Fibroblast of pulmonary artery (primary cell): ENCODE results near the gene MTUS2.

Source experiments
- DNase-seq: peaks from one replicate; pipeline ENCODE4 v3.0.0-alpha.2; 2010; ENCODE audit warnings: low read depth
- H3K4me3 ChIP-seq: replicated peaks from 2 replicates; pipeline ENCODE4 v1.5.1; 2011; ENCODE audit warnings: low read depth, mild to moderate bottlenecking, control low read depth, low read length, moderate library complexity
- TF ChIP-seq, protein P1 (sequence below): IDR thresholded peaks from 2 replicates; pipeline ENCODE4 v1.5.1; 2011; ENCODE audit warnings: mild to moderate bottlenecking, control low read depth, low read length, inconsistent platforms; ENCODE audit errors: missing control alignments

Gene MTUS2

DNA sequence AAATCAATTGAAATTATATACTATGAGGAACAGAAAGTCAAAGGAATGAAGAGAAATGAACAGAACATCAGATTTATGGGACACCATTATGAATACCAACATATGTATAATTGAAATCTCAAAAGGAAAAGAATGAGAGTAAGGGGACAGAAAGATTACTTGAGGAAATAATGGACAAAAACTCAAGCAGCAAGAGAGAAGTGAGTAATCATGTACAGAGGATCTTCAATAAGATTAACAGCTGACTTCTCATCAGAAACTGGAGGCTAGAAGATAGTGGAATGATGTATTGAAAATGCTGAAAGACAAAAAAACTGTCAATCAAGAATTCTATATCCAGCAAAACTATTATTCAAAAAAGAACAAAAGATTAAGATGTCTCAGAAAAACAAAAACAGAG, 10.4 kb downstream of the MTUS2 start:
- TF ChIP-seq, protein P1, sequence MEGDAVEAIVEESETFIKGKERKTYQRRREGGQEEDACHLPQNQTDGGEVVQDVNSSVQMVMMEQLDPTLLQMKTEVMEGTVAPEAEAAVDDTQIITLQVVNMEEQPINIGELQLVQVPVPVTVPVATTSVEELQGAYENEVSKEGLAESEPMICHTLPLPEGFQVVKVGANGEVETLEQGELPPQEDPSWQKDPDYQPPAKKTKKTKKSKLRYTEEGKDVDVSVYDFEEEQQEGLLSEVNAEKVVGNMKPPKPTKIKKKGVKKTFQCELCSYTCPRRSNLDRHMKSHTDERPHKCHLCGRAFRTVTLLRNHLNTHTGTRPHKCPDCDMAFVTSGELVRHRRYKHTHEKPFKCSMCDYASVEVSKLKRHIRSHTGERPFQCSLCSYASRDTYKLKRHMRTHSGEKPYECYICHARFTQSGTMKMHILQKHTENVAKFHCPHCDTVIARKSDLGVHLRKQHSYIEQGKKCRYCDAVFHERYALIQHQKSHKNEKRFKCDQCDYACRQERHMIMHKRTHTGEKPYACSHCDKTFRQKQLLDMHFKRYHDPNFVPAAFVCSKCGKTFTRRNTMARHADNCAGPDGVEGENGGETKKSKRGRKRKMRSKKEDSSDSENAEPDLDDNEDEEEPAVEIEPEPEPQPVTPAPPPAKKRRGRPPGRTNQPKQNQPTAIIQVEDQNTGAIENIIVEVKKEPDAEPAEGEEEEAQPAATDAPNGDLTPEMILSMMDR: no peak
- DNase-seq: no peak
- H3K4me3 ChIP-seq: no peak overlapping the region

DNA sequence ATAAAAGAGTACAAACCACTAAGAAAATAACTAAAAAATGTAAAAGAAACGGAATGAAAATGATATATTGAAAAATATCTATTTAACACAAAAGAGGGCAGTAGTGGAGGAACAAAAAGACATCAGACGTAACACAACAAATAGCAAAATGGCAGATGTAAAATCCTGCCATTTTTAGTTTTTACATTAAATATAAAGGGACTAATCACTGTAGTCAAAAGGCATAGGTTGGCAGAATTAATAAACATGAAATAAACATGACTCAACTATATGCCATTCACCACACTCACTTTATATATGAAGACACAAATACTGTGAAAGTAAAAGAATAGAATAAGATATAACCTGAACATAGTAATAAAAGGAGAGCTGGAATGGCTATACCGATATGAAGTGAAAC, 11.0 kb downstream of the MTUS2 start:
- no peak overlapping the region for H3K4me3 ChIP-seq
- TF ChIP-seq, protein P1: no peak
- DNase-seq: no peak

DNA sequence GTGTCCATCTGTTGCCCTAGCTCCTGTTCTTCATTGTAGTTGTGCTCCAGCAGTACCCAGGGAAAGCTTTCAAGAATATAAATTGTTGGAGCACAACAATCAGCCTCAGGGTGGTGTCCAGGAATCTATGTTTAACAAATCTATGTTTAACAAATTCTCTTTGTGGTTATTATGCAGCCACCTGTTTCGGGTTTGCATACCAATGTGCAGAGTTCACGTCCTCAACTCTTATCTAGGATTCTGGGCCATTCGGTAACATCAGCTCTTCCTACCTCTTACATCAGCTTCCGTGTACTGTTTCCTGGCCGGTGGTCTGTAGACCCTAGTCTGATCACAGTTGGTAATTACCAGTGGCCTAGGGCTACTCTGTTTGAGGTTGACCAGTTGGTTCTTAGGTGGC, 17.0 kb downstream of the MTUS2 start:
- DNase-seq: no peak
- H3K4me3 ChIP-seq: no peak overlapping the region
- TF ChIP-seq, protein P1: no peak

DNA sequence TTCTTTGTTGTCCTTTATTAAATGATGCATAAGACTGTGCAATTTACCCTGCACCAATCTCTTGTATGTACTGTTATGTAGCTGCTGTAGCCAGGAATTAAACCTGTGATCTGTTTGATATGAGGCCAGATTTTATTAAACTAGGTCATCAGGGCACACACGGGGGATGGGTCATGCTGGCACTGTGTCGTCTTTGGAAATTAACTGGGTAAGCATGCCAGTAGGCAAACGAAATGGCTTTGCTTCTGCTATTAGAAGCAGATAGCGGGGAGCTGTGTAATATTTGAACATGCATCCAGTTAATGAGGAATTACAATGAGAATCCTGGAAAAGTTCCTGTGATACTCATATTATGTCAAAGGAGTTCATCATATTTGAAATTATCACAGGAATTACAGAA, 23.5 kb downstream of the MTUS2 start:
- TF ChIP-seq, protein P1: no peak
- H3K4me3 ChIP-seq: no peak overlapping the region
- DNase-seq: no peak

DNA sequence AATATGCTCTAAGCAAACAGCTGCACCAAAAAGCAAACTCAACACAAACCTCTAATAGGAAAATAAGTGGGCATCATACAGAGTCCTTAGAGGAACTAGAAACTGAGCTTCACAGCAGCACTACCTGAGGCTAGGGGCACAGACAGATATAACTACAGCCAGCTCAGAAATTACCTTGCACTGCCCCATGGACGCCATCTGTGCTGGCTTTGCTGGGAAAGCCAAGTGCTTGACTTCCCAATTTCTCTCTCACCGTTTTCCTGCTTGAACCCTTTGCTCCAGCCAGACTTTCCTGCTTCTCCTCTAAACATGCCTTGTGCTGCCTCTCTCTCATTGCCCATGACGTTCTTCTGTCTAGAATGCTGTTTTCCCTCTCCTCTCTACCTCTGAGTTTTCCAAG, 29.3 kb downstream of the MTUS2 start:
- no peak overlapping the region for H3K4me3 ChIP-seq
- DNase-seq: no peak
- TF ChIP-seq, protein P1: no peak

DNA sequence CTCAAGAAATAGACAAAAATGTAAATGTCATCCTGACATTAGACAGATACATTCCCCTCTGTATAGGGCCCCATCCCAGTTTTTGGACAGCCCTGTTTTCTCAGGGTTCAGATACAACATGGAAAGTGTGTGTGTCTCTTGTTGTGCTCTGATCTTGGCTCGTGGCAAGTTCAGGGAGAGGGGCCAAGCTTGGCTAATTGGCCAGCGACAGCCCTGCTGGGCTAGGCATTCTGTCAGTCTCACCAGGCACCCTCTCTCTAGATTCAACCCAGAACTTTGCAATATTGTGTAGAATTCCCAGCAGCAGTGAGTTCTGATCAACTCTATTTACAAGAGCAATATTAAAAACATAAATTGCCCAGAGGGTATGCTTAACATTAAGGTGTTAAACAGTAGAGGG, 30.1 kb downstream of the MTUS2 start:
- no peak for DNase-seq
- TF ChIP-seq, protein P1: no peak
- H3K4me3 ChIP-seq: no peak overlapping the region

DNA sequence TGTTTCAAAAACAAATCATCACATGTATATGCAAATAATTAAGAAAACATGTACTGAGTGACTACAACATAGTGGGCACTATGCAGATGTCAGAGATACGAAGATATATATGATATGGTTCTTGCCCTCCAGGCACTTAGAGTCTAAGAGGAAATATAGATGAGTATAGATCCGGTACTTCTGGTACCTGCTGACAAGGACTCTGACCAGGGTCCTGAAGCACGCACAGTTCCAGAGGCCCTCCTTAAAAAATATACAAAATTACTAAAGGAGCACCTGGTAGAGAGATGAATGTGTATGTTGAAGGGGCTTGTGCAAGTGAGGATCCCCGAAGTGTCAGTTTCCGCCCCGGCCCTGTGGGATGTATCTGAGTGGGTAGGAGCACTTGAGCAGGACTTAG, 31.3 kb downstream of the MTUS2 start:
- TF ChIP-seq, protein P1: no peak
- no peak overlapping the region for H3K4me3 ChIP-seq
- no peak for DNase-seq
